ENCODE data around the gene TUBB1. TPM values are rescaled to one million over a fixed set of nuclear protein-coding genes. Genes with fewer than 3 reads are reported as not detected.
"Not testable (repeated sequence)": the region's sequence is repeated elsewhere in the genome, so short reads cannot be mapped to it uniquely, and the experiment has no call there.

TUBB1 gene
- total and polyA plus RNA-seq, 12 donors = 0.07 to 1.3 (median 0.13) TPM; not detected in 5

DNA sequence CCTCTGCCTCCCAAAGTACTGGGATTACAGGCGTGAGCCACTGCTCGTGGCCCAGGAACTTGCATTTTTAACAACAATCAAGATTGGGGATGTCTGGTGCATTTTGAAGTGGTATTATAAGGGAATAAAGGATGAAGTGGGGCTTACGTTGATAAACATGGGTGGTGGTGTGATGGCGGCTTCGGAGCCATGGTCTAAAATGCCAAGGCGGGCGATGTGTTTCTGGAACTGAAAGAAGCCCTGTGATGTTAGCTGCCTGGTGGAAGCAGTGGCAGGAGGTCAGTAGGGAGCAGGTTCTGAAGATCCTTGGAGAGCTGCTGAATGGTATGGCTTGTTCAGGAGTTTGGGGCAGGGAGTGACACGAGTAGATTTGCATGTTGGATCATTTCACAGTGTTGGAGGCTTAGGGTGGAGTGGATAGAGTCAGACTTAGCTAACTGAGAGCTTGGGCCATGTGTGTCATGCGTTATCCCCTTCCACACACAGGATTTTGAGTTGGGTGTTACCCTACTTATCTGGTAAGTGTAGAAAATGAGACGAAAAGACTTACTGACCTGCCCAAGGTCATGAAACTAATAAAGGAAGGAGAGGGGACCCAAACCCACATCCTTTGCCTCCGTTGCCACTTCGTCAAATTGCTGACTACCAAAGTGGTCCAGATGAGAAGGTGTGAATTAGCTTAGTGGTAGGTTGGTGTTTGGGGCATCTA lies 36.7 kb upstream of the TUBB1 start:
- WGBS, 4 donors = 86 to 92% (median 87%) methylated on average over 12 of the region's 12 CpGs
- peak in 2 of 7 donors; percentile 1 to 47 for DNase-seq
- Histone ChIP-seq H3K4me1 (replicated peaks in 1 of 2) (peaks cover 4 to 21% of the 10 kb centered on the region in 2 donors), H3K36me3 (replicated peaks in 1 of 2) (peaks cover 0 to 16% of the 10 kb centered on the region in 2 donors), H3K9me3 (replicated peaks in 1 of 3) (no peaks in the 10 kb centered on the region), H3K4me3 (peak overlapping the region in 1 of 4 donors; percentile 99), H3K27me3 (no peaks in the 10 kb centered on the region), H3K27ac (no peak overlapping the region)
- intact Hi-C loops (cut with DNase I) = loop anchor here (5.0 to 10.0 kb wide), 3 partner anchors 52 to 108 kb away; partner anchors contain the start of gene ATP5F1E (in 1 of the 2)
- TF ChIP-seq, protein P1, sequence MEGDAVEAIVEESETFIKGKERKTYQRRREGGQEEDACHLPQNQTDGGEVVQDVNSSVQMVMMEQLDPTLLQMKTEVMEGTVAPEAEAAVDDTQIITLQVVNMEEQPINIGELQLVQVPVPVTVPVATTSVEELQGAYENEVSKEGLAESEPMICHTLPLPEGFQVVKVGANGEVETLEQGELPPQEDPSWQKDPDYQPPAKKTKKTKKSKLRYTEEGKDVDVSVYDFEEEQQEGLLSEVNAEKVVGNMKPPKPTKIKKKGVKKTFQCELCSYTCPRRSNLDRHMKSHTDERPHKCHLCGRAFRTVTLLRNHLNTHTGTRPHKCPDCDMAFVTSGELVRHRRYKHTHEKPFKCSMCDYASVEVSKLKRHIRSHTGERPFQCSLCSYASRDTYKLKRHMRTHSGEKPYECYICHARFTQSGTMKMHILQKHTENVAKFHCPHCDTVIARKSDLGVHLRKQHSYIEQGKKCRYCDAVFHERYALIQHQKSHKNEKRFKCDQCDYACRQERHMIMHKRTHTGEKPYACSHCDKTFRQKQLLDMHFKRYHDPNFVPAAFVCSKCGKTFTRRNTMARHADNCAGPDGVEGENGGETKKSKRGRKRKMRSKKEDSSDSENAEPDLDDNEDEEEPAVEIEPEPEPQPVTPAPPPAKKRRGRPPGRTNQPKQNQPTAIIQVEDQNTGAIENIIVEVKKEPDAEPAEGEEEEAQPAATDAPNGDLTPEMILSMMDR (IDR thresholded peaks at IDR 0.05) = no peak
- no peak for TF ChIP-seq POLR2A (IDR thresholded peaks at IDR 0.05)

DNA sequence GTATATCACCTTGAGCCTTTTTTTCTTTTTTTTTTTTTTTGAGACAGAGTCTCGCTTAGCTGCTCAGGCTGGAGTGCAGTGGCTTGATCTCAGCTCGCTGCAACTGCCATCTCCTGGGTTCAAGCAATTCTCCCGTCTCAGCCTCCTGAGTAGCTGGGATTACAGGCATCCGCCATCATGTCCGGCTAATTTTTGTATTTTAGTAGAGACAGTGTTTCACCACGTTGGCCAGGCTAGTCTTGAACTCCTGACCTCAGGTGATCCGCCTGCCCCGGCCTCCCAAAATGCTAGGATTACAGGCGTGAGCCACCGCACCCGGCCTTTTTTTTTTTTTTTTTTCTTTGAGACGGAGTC lies 36.1 kb upstream of the TUBB1 start:
- H3K4me3 ChIP-seq; H3K27me3 ChIP-seq; H3K9me3 ChIP-seq (replicated peaks in 1 of 3); H3K27ac ChIP-seq: not testable (repeated sequence)
- DNase-seq = peak in 2 of 7 donors; percentile 11 to 35
- Histone ChIP-seq H3K4me1 (replicated peaks in 1 of 2) (peaks cover 4 to 21% of the 10 kb centered on the region in 2 donors), H3K36me3 (replicated peaks in 1 of 2) (peaks cover 0 to 22% of the 10 kb centered on the region in 2 donors)
- WGBS, 4 donors = 91 to 97% (median 96%) methylated on average over 11 to 12 of the region's 12 CpGs
- intact Hi-C loops (cut with DNase I) = loop anchor here (5.0 to 10.0 kb wide), 3 partner anchors 52 to 108 kb away; partner anchors contain the start of gene ATP5F1E (in 1 of the 2)

DNA sequence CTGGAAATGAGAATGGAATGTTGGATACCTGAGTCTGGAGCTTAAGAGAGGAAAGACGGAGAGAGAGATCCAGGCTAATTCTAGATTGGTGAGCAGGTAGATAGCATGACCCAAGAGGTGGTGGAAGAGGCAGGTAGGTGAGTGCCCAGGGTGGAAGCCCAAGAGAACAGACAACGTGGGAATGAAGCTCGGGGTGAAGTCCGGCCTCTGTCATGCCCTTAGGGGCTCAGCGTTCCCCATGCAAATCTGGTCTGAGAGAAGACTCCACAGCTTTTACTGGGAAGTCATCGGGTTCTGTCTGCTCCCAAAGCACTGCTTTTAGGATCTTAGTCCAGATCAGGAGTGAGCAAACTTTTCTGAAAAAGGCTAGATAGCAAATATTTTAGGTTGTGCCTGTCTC lies 34.5 kb upstream of the TUBB1 start:
- Histone ChIP-seq H3K4me3 (no peak overlapping the region), H3K36me3 (replicated peaks in 1 of 2) (peaks cover 0 to 38% of the 10 kb centered on the region in 2 donors), H3K9me3 (replicated peaks in 1 of 3) (no peaks in the 10 kb centered on the region), H3K27me3 (no peaks in the 10 kb centered on the region), H3K4me1 (replicated peaks in 1 of 2) (peaks cover 4 to 21% of the 10 kb centered on the region in 2 donors), H3K27ac (no peak overlapping the region)
- 86 to 92% (median 88%) methylated on average over 6 of the region's 6 CpGs for WGBS, 4 donors
- intact Hi-C loops (cut with DNase I) = loop anchor here (5.0 to 10.0 kb wide), 3 partner anchors 50 to 110 kb away; partner anchors contain the start of gene ATP5F1E (in 1 of the 2)
- peak in 3 of 7 donors; percentile 11 to 43 (median 13) for DNase-seq
- no peak for TF ChIP-seq POLR2A (IDR thresholded peaks at IDR 0.05)
- TF ChIP-seq, protein P1 (IDR thresholded peaks at IDR 0.05) = no peak

DNA sequence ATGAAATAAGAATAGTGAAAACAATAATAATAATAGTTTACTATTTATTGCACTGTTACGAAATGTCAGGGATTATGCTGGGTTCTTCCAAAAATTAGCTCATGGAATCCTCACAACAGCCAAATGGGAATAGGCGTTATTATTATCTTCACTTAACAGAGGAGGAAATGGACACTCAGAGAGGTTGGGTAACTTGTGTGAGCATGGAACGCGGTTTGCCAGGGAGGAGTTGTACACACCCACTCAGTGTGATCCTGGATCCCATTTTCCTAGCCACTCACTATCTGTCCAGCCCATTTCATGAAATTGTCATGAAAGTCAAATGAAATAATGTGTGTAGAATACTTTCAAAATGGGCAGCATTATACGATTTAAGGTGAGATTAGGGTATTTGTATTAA lies 33.6 kb upstream of the TUBB1 start:
- Histone ChIP-seq H3K9me3 (replicated peaks in 1 of 3) (no peaks in the 10 kb centered on the region), H3K27ac (no peak overlapping the region), H3K27me3 (no peaks in the 10 kb centered on the region), H3K36me3 (replicated peaks in 1 of 2) (peaks cover 0 to 47% of the 10 kb centered on the region in 2 donors), H3K4me3 (no peak overlapping the region), H3K4me1 (replicated peaks in 1 of 2) (peaks cover 4 to 21% of the 10 kb centered on the region in 2 donors)
- intact Hi-C loops (cut with DNase I) = loop anchor here (10.0 kb wide), 2 partner anchors 49 to 111 kb away; partner anchors contain the start of gene ATP5F1E (in 1 of the 2)
- 79 to 95% (median 87%) methylated on average over 5 of the region's 5 CpGs for WGBS, 4 donors
- peak in 3 of 7 donors; percentile 6 to 17 (median 16) for DNase-seq
- TF ChIP-seq, protein P1 (IDR thresholded peaks at IDR 0.05) = no peak
- TF ChIP-seq POLR2A (IDR thresholded peaks at IDR 0.05) = no peak
